GM19023 (cell line): ENCODE data around the gene B4GALNT4.
A peak's percentile ranks its signal among the peaks of the same experiment; 100 is the strongest.
"Not testable (repeated sequence)": the region's sequence is repeated elsewhere in the genome, so short reads cannot be mapped to it uniquely, and the experiment has no call there.

Experiments
- ATAC-seq: cut with Tn5 transposase; IDR thresholded peaks from one replicate; pipeline ENCODE4 v1.9.1; 2021; ENCODE audit warnings: mild to moderate bottlenecking, moderate library complexity; ENCODE audit not compliant: unreplicated experiment

Gene B4GALNT4

GRCh38 chr11:335779-336658 is 33.3 kb upstream of the B4GALNT4 start:
- ATAC-seq, result no peak

- no peak for ATAC-seq
Measured at GRCh38 chr11:336659-337198, 32.6 kb upstream of the B4GALNT4 start.

- ATAC-seq, result no peak
Measured at GRCh38 chr11:337711-338110, 31.6 kb upstream of the B4GALNT4 start.

GRCh38 chr11:339963-340362 is 29.3 kb upstream of the B4GALNT4 start:
- no peak for ATAC-seq

- no peak for ATAC-seq
Measured at GRCh38 chr11:340539-341512, 28.5 kb upstream of the B4GALNT4 start.

- ATAC-seq, result no peak
Measured at GRCh38 chr11:342328-342727, 27.0 kb upstream of the B4GALNT4 start.

- no peak for ATAC-seq
Measured at GRCh38 chr11:344836-345578, 24.3 kb upstream of the B4GALNT4 start.

- no peak for ATAC-seq
Measured at GRCh38 chr11:346529-346928, 22.8 kb upstream of the B4GALNT4 start.

- not testable (repeated sequence) for ATAC-seq
Measured at GRCh38 chr11:349270-349954, 19.9 kb upstream of the B4GALNT4 start.

GRCh38 chr11:350033-350722 is 19.1 kb upstream of the B4GALNT4 start:
- not testable (repeated sequence) for ATAC-seq

GRCh38 chr11:350723-351255 is 18.5 kb upstream of the B4GALNT4 start:
- ATAC-seq, result no peak

GRCh38 chr11:351411-351810 is 17.9 kb upstream of the B4GALNT4 start:
- no peak for ATAC-seq

- ATAC-seq, result no peak
Measured at GRCh38 chr11:352456-353031, 16.8 kb upstream of the B4GALNT4 start.

- no peak for ATAC-seq
Measured at GRCh38 chr11:353179-353873, 16.0 kb upstream of the B4GALNT4 start.

- peak; percentile 61 for ATAC-seq
Measured at GRCh38 chr11:355581-356458, 13.5 kb upstream of the B4GALNT4 start.

GRCh38 chr11:356610-357009 is 12.7 kb upstream of the B4GALNT4 start:
- no peak for ATAC-seq

GRCh38 chr11:357582-357981 is 11.7 kb upstream of the B4GALNT4 start:
- no peak for ATAC-seq
